Breast epithelium (tissue), 4 donors: ENCODE results near the gene HMGCS1. TPM values are rescaled to one million over a fixed set of nuclear protein-coding genes. Genes with fewer than 3 reads are reported as not detected.

Source experiments
- DNase-seq, 2 donors: peaks; one replicate each; pipeline ENCODE4 v3.0.0-alpha.2; 2019; ENCODE audit warnings: low spot score in 2 of 2
- H3K27ac ChIP-seq, 2 donors: fragments of 200-600 bp; sonication (generic) in 1 of 2; one replicate each; pipeline ENCODE4 v1.5.1; 2016 to 2019; ENCODE audit warnings: mild to moderate bottlenecking in 1 of 2
- H3K27me3 ChIP-seq, 2 donors: fragments of 200-600 bp; sonication (generic) in 1 of 2; one replicate each; pipeline versions ENCODE4 v1.5.1 to v1.6.0; 2017 to 2019; ENCODE audit warnings: control low read depth in 1 of 2, mild to moderate bottlenecking in 1 of 2
- H3K36me3 ChIP-seq: fragments of 200-600 bp; one replicate; pipeline ENCODE4 v1.5.1; 2019
- H3K4me1 ChIP-seq, 2 donors: fragments of 200-600 bp; sonication (generic); one replicate each; pipeline ENCODE4 v1.5.1; 2016 to 2019; ENCODE audit warnings: control low read depth in 1 of 2
- H3K4me3 ChIP-seq, 3 donors: fragments of 200-600 bp; sonication (generic); 1 replicate in 2 of 3; 2 replicates in 1 of 3; pipeline ENCODE4 v1.5.1; 2016 to 2019; ENCODE audit warnings: mild to moderate bottlenecking in 3 of 3, moderate library complexity in 2 of 3
- H3K9me3 ChIP-seq, 2 donors: fragments of 200-600 bp; sonication (generic) in 1 of 2; one replicate each; pipeline ENCODE4 v1.5.1; 2016 to 2019; ENCODE audit warnings: control low read depth in 1 of 2
- CTCF ChIP-seq, 3 donors: fragments of 450-650 bp; IDR thresholded peaks; one replicate each; pipeline ENCODE4 v1.5.1; 2016 to 2017; ENCODE audit warnings: antibody characterized with exemption in 3 of 3, mild to moderate bottlenecking in 3 of 3, moderate library complexity in 3 of 3
- POLR2A ChIP-seq: fragments of 450-650 bp; IDR thresholded peaks from one replicate; pipeline ENCODE4 v1.6.1; 2016; ENCODE audit warnings: antibody characterized with exemption, mild to moderate bottlenecking, moderate library complexity
- POLR2AphosphoS5 ChIP-seq, 3 donors: sonication (generic); formaldehyde crosslinking; IDR thresholded peaks; one replicate each; pipeline ENCODE4 v1.6.1; 2017; ENCODE audit warnings: antibody characterized with exemption in 3 of 3
- intact Hi-C: fragments of 100-400 bp; cut with DNase I; formaldehyde crosslinking; loops from one replicate; pipeline ENCODE4 v1.15.1; 2023; ENCODE audit warnings: low total_unique reads
- total RNA-seq, 3 donors: library from RNA; depleted of rRNA; stranded (reverse); fragments of >200 nt; gene quantifications; one replicate each; pipeline ENCODE4 v1.1.0, GENCODE V29; 2016

The HMGCS1 gene
- total RNA-seq, 3 donors from 2014 or later = 13.9 to 36.6 (median 26.5) TPM

- Histone ChIP-seq H3K4me3 (no peak overlapping the region), H3K9me3 (no peaks in the 10 kb centered on the region), H3K36me3 (no peaks in the 10 kb centered on the region), H3K4me1 (no peaks in the 10 kb centered on the region), H3K27me3 (no peaks in the 10 kb centered on the region), H3K27ac (no peak overlapping the region)
- TF ChIP-seq POLR2A = no peak
- no peak for TF ChIP-seq POLR2AphosphoS5 (IDR thresholded peaks at IDR 0.05)
- no peak for TF ChIP-seq CTCF (IDR thresholded peaks at IDR 0.05)
- no peak for DNase-seq
- intact Hi-C loops = no loop called here
These were observed 33.5 kb downstream of the HMGCS1 start for GRCh38 chr5:43279548-43280274.

GRCh38 chr5:43275391-43275790, 37.8 kb downstream of the HMGCS1 start:
- Histone ChIP-seq H3K36me3 (no peaks in the 10 kb centered on the region), H3K27ac (no peak overlapping the region), H3K9me3 (no peaks in the 10 kb centered on the region), H3K4me3 (no peak overlapping the region), H3K4me1 (no peaks in the 10 kb centered on the region), H3K27me3 (no peaks in the 10 kb centered on the region)
- no peak for DNase-seq
- intact Hi-C loops = no loop called here
- TF ChIP-seq CTCF (IDR thresholded peaks at IDR 0.05) (no peak), POLR2A (no peak), POLR2AphosphoS5 (IDR thresholded peaks at IDR 0.05) (no peak)

GRCh38 chr5:43274435-43275114, 38.6 kb downstream of the HMGCS1 start:
- Histone ChIP-seq H3K27ac (peak overlapping the region; percentile 45 to 55), H3K4me3 (peak overlapping the region in 2 of 3 donors; percentile 18 to 40)
- TF ChIP-seq POLR2AphosphoS5 (IDR thresholded peaks at IDR 0.05) = no peak
- TF ChIP-seq CTCF (IDR thresholded peaks at IDR 0.05) = no peak
- TF ChIP-seq POLR2A = no peak

GRCh38 chr5:43273552-43273951, 39.7 kb downstream of the HMGCS1 start:
- DNase-seq = no peak
- Histone ChIP-seq H3K27me3 (no peaks in the 10 kb centered on the region), H3K4me3 (no peak overlapping the region), H3K36me3 (no peaks in the 10 kb centered on the region), H3K27ac (no peak overlapping the region), H3K4me1 (no peaks in the 10 kb centered on the region), H3K9me3 (peaks cover 0 to 6% of the 10 kb centered on the region in 2 donors)
- TF ChIP-seq POLR2AphosphoS5 (IDR thresholded peaks at IDR 0.05) = no peak
- TF ChIP-seq POLR2A = no peak
- TF ChIP-seq CTCF (IDR thresholded peaks at IDR 0.05) = no peak
- intact Hi-C loops = no loop called here

More at GRCh38 chr5:43274435-43275114, 38.6 kb downstream of the HMGCS1 start:
- intact Hi-C loops = no loop called here
- Histone ChIP-seq H3K4me1 (no peaks in the 10 kb centered on the region), H3K36me3 (no peaks in the 10 kb centered on the region), H3K27me3 (no peaks in the 10 kb centered on the region), H3K9me3 (peaks cover 0 to 5% of the 10 kb centered on the region in 2 donors)
- no peak for DNase-seq

GRCh38 chr5:43270645-43271044, 42.6 kb downstream of the HMGCS1 start:
- TF ChIP-seq POLR2A (no peak), POLR2AphosphoS5 (IDR thresholded peaks at IDR 0.05) (no peak), CTCF (IDR thresholded peaks at IDR 0.05) (no peak)
- Histone ChIP-seq H3K27me3 (no peaks in the 10 kb centered on the region), H3K4me1 (no peaks in the 10 kb centered on the region), H3K9me3 (peaks cover 0 to 6% of the 10 kb centered on the region in 2 donors), H3K36me3 (no peaks in the 10 kb centered on the region), H3K4me3 (no peak overlapping the region), H3K27ac (no peak overlapping the region)
- DNase-seq = no peak
- intact Hi-C loops = no loop called here
